ENCODE results near the gene CES4A.
A peak's percentile ranks its signal among the peaks of the same experiment; 100 is the strongest.
"Not testable (repeated sequence)": the region's sequence is repeated elsewhere in the genome, so short reads cannot be mapped to it uniquely, and the experiment has no call there.

Gene CES4A

GRCh38 chr16:66956154-66956457, 32.3 kb upstream of the CES4A start:
- DNase-seq (ENCODE audit: low read depth) = not testable (repeated sequence)

GRCh38 chr16:66958857-66959703, 29.3 kb upstream of the CES4A start:
- no peak for DNase-seq (ENCODE audit: low read depth)

- no peak for DNase-seq (ENCODE audit: low read depth)
Measured at GRCh38 chr16:66959704-66960161, 28.7 kb upstream of the CES4A start.

GRCh38 chr16:66960270-66960669, 28.1 kb upstream of the CES4A start:
- no peak for DNase-seq (ENCODE audit: low read depth)

- DNase-seq (ENCODE audit: low read depth) = peak; percentile 74
Measured at GRCh38 chr16:66961065-66961744, 27.2 kb upstream of the CES4A start, which contains the start of gene CES3. Gene CES3, plus strand, starts transcription at chr16:66961266. Its CDS starts 42 bp downstream, at chr16:66961308.

GRCh38 chr16:66961914-66962313, 26.5 kb upstream of the CES4A start:
- DNase-seq (ENCODE audit: low read depth) = no peak

GRCh38 chr16:66964049-66964448, 24.3 kb upstream of the CES4A start:
- no peak for DNase-seq (ENCODE audit: low read depth)

GRCh38 chr16:66968847-66969246, 19.5 kb upstream of the CES4A start:
- no peak for DNase-seq (ENCODE audit: low read depth)

GRCh38 chr16:66970775-66971720, 17.3 kb upstream of the CES4A start:
- DNase-seq (ENCODE audit: low read depth) = peak; percentile 74

- no peak for DNase-seq (ENCODE audit: low read depth)
Measured at GRCh38 chr16:66972983-66973382, 15.4 kb upstream of the CES4A start.

- DNase-seq (ENCODE audit: low read depth) = no peak
Measured at GRCh38 chr16:66973716-66974115, 14.7 kb upstream of the CES4A start.

- not testable (repeated sequence) for DNase-seq (ENCODE audit: low read depth)
Measured at GRCh38 chr16:66974156-66974931, 14.0 kb upstream of the CES4A start.

- DNase-seq (ENCODE audit: low read depth) = not testable (repeated sequence)
Measured at GRCh38 chr16:66974932-66975246, 13.5 kb upstream of the CES4A start.

- DNase-seq (ENCODE audit: low read depth) = no peak
Measured at GRCh38 chr16:66975302-66975893, 13.0 kb upstream of the CES4A start.

- DNase-seq (ENCODE audit: low read depth) = no peak
Measured at GRCh38 chr16:66976746-66977145, 11.6 kb upstream of the CES4A start.

- peak; percentile 76 for DNase-seq (ENCODE audit: low read depth)
Measured at GRCh38 chr16:66977341-66978113, 10.9 kb upstream of the CES4A start.

GRCh38 chr16:66979011-66979717, 9.2 kb upstream of the CES4A start:
- DNase-seq (ENCODE audit: low read depth) = no peak

- DNase-seq (ENCODE audit: low read depth) = no peak
Measured at GRCh38 chr16:66983033-66983432, 5.4 kb upstream of the CES4A start.

GRCh38 chr16:66984892-66985311, 3.5 kb upstream of the CES4A start:
- no peak for DNase-seq (ENCODE audit: low read depth)

GRCh38 chr16:66986559-66986958, 1.8 kb upstream of the CES4A start:
- no peak for DNase-seq (ENCODE audit: low read depth)

Measured in iris pigment epithelial cell (primary cell).